Ovary (tissue), 9 donors: ENCODE measurements around the gene SEZ6L2. TPM values are rescaled to one million over a fixed set of nuclear protein-coding genes. Genes with fewer than 3 reads are reported as not detected.
A peak's percentile ranks its signal among the peaks of the same experiment; 100 is the strongest.

Source experiments
- DNase-seq, 5 donors: peaks; one replicate each; pipeline ENCODE4 v3.0.0-alpha.2; 2019 to 2020
- H3K27ac ChIP-seq, 2 donors: fragments of 200-600 bp; one replicate each; pipeline versions ENCODE4 v1.5.1 to v1.8.0; 2019 to 2022
- H3K27me3 ChIP-seq: fragments of 200-600 bp; one replicate; pipeline ENCODE4 v1.8.0; 2022
- H3K36me3 ChIP-seq: fragments of 200-600 bp; sonication (generic); one replicate; pipeline ENCODE4 v1.5.1; 2019
- H3K4me1 ChIP-seq: one replicate; pipeline ENCODE4 v1.8.1; 2013; ENCODE audit warnings: mild to moderate bottlenecking, moderate library complexity; ENCODE audit not compliant: insufficient read depth
- H3K4me3 ChIP-seq: fragments of 200-600 bp; sonication (generic); one replicate; pipeline ENCODE4 v1.5.1; 2017
- H3K9me3 ChIP-seq, 2 donors: fragments of 200-600 bp in 1 of 2; sonication (generic) in 1 of 2; one replicate each; pipeline versions ENCODE4 v1.5.1 to v1.8.1; 2013 to 2019; ENCODE audit warnings: mild to moderate bottlenecking in 1 of 2, moderate library complexity in 1 of 2
- EP300 ChIP-seq: sonication (generic); formaldehyde crosslinking; IDR thresholded peaks from one replicate; pipeline ENCODE4 v1.6.1; 2017; ENCODE audit warnings: antibody characterized with exemption
- POLR2A ChIP-seq: fragments of 450-650 bp; IDR thresholded peaks from one replicate; pipeline ENCODE4 v1.6.1; 2017; ENCODE audit warnings: antibody characterized with exemption, mild to moderate bottlenecking, moderate library complexity
- WGBS, 3 donors: extraction: QIAGEN DNeasy Blood & Tissue Kit in 1 of 3; methylation state at CpG; one replicate each; pipeline versions ENCODE4 v1.1.5 to v1.1.7; 2013 to 2017; 5-methylcytosine and 5-hydroxymethylcytosine counted together
- intact Hi-C, 4 donors: fragments of 100-400 bp; cut with DNase I; formaldehyde crosslinking; loops; one replicate each; pipeline versions ENCODE4 v1.11.0 to v1.15.1; 2022 to 2023
- polyA plus RNA-seq, 2 donors: library from polyadenylated mRNA; stranded (reverse); fragments of 200-250 nt in 1 of 2; fragments of 350-450 nt in 1 of 2; fragmentation: Illumina TruSeq in 1 of 2; extraction: RNeasy Lipid Tissue Mini Kit (QIAGEN cat#74804) in 1 of 2; gene quantifications; one replicate each; pipeline ENCODE4 v1.2.3, GENCODE V29; 2013 to 2014
- total RNA-seq, 7 donors: library from RNA; depleted of rRNA in 2 of 7; stranded (reverse); fragments of >200 nt in 2 of 7; fragmentation: NEBNext Ultra II Directional in 3 of 7; extraction: Animal tissue kit (Norgen Biotek cat#: 25700) in 3 of 7; gene quantifications; one replicate each; pipeline versions ENCODE4 v1.1.0 to v1.2.4, GENCODE V29; 2016 to 2023
- TF ChIP-seq, protein P1 (sequence below), 3 donors: fragments of 450-650 bp in 2 of 3; fragments of 200-600 bp in 1 of 3; IDR thresholded peaks; one replicate each; pipeline versions ENCODE4 v1.5.1 to v1.8.0; 2016 to 2022; ENCODE audit warnings: antibody characterized with exemption in 3 of 3, mild to moderate bottlenecking in 1 of 3
- donor health status: DM: no; HTN: no; CAD: no; lungs with moderate emphysema.
- donor health status: DM: no; HTN: no; CAD: no.
- donor health status: Bipolar disorder and iron deficiency.
- donor health status: DM: yes; HTN: yes; CAD: no.
- donor health status: DM: no; HTN: no; CAD: no.
- donor health status: DM: yes; HTN: yes; CAD: no.

Gene SEZ6L2
- total and polyA plus RNA-seq, 9 donors: 0.73 to 13.3 (median 3.1) TPM

DNA sequence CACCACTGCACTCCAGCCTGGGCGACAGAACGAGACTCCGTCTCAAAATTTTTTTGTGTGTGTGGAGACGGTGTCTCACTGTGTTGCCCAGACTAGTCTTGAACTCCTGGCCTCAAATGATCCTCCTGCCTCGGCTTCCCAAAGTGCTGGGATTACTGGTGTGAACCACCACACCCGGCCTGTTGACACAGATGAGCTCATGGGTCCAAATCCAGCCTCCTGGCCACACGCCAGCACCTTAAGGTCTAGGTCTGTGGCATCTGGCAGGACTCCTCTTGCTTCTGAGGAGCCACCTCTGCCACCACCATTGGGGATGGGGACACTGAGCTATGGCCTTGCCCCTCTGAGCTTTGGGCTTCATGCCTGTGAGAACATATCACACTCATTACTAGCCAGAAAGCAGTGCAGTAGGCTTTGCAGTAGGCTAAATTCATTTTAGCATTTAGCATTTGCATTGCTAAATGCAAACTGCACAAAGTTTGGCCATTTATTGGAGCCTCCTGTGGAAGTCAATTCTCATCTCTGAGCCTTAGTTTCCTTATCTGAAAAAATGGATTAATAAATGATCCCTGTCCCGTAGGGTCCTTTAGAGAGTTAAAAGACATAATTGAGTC, 30.8 kb downstream of the SEZ6L2 start:
- DNase-seq: no peak
- intact Hi-C loops: loop anchor here in 1 of 4 donors (10.0 kb wide), 1 partner anchor 136 kb away; no protein-coding TSS in a partner anchor
- no peaks in the 10 kb centered on the region for H3K27me3 ChIP-seq
- H3K9me3 ChIP-seq: no peaks in the 10 kb centered on the region
- H3K27ac ChIP-seq: no peak overlapping the region
- 71 to 73% (median 71%) methylated on average over 8 of the region's 8 CpGs for WGBS, 3 donors
- H3K4me1 ChIP-seq: no peaks in the 10 kb centered on the region
- H3K36me3 ChIP-seq: no peaks in the 10 kb centered on the region
- TF ChIP-seq EP300 (no peak), POLR2A (no peak)
- TF ChIP-seq, protein P1, sequence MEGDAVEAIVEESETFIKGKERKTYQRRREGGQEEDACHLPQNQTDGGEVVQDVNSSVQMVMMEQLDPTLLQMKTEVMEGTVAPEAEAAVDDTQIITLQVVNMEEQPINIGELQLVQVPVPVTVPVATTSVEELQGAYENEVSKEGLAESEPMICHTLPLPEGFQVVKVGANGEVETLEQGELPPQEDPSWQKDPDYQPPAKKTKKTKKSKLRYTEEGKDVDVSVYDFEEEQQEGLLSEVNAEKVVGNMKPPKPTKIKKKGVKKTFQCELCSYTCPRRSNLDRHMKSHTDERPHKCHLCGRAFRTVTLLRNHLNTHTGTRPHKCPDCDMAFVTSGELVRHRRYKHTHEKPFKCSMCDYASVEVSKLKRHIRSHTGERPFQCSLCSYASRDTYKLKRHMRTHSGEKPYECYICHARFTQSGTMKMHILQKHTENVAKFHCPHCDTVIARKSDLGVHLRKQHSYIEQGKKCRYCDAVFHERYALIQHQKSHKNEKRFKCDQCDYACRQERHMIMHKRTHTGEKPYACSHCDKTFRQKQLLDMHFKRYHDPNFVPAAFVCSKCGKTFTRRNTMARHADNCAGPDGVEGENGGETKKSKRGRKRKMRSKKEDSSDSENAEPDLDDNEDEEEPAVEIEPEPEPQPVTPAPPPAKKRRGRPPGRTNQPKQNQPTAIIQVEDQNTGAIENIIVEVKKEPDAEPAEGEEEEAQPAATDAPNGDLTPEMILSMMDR (IDR thresholded peaks at IDR 0.05): no peak
- H3K4me3 ChIP-seq: no peak overlapping the region

DNA sequence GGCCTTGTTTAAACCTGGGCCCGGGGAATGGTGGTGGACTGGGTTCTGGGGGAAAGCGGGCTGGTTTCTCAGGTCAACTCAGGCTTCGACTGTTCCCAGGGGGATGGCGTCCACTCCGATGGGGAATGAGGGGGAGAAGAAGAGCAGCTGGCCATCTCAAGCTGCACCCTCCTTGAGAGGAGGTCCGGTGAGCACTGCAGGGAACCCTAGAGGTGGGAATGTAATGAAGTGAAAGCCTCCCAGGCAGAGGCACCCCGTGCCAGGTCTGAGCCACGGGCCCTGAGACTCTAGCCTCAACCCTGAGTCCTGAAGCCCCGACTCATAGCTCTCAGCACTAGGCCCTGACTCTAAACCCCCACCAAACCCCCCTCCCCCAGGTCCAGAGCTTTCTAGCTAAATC, 35.1 kb downstream of the SEZ6L2 start:
- H3K27ac ChIP-seq: no peak overlapping the region
- no peaks in the 10 kb centered on the region for H3K9me3 ChIP-seq
- no peaks in the 10 kb centered on the region for H3K36me3 ChIP-seq
- TF ChIP-seq, protein P1 (IDR thresholded peaks at IDR 0.05): no peak
- TF ChIP-seq EP300 (no peak), POLR2A (no peak)
- H3K27me3 ChIP-seq: no peaks in the 10 kb centered on the region
- intact Hi-C loops: loop anchor here in 1 of 4 donors (10.0 kb wide), 1 partner anchor 141 kb away; no protein-coding TSS in a partner anchor
- DNase-seq: no peak
- no peak overlapping the region for H3K4me3 ChIP-seq
- 65 to 71% (median 66%) methylated on average over 9 of the region's 9 CpGs for WGBS, 3 donors
- peaks cover 4% of the 10 kb centered on the region for H3K4me1 ChIP-seq

DNA sequence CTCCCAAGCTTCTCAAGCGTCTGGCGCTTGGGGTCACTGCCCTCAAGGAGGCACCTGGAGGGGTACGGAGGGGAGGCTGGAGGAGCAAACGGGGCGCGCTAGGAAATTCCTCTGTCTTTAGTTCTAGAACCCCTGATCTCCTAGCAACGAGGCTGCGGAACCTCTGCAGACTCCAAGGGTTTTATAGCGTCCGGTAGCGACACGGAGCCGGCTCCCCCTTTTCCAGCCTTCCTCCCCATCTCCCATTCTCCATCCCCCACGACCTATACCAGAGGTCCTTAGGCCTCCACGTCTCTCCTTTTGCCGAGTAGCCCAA, 35.7 kb downstream of the SEZ6L2 start:
- peaks cover 4% of the 10 kb centered on the region for H3K4me1 ChIP-seq
- WGBS, 3 donors: 21 to 28% (median 24%) methylated on average over 16 of the region's 16 CpGs
- intact Hi-C loops: loop anchor here in 1 of 4 donors (10.0 kb wide), 1 partner anchor 141 kb away; no protein-coding TSS in a partner anchor
- H3K36me3 ChIP-seq: no peaks in the 10 kb centered on the region
- no peaks in the 10 kb centered on the region for H3K27me3 ChIP-seq
- H3K27ac ChIP-seq: peak overlapping the region; percentile 89 to 93
- DNase-seq: no peak
- TF ChIP-seq POLR2A: no peak
- TF ChIP-seq, protein P1 (IDR thresholded peaks at IDR 0.05): peak in 1 of 3 donors; percentile 7
- no peaks in the 10 kb centered on the region for H3K9me3 ChIP-seq
- no peak overlapping the region for H3K4me3 ChIP-seq

DNA sequence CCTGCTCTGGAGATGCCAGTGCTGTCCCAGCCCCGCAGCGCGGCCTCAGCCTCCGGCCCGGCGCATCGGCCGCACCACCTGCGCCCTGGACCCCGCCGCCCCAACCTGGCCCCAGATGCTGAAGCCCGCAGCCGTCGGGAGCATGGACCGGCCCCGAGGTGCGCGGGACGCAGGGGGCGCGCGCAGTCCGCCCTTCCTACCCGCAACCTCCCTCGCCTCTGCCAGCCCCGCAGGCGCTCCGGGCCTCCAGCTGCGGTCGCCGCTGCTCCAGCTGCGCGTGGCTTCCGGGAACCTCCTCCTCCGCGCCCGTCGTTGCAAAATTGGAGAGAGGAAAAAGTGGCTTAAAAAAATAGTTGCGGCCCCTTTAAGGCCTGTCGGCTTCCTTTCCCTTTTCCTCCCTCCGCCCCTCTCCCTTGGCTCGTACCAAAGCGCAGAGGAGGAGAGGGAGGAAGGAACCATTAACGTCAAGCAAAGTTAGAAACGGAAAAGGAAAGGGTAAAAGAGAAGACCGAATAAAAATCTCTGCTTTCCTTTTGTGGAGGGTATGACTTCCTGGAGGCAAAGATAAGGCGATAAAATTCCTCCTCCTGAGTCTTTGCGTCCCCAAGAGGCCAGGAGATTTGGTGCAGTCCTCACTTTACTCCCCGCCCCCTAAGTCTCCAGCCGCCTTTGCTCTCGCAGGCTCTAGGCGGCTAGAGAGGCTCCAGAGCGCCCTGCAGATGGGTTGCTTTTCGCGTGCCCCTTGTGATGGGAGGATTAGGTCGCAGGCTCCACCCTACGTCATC, 36.3 kb downstream of the SEZ6L2 start, which contains the start of gene CDIPT:
CDIPT (minus strand) TSS at position 343 of the 785 bp plus-strand sequence. CDS start 369 bp downstream, outside the sequence.
- peak within 1 kb of the TSS; percentile 89 to 93 for H3K27ac ChIP-seq
- H3K4me1 ChIP-seq: peaks cover 4% of the 10 kb centered on the region
- peak within 1 kb of the TSS; percentile 77 for H3K4me3 ChIP-seq
- peak; percentile 90 to 93 (median 93) for DNase-seq
- no peaks in the 10 kb centered on the region for H3K36me3 ChIP-seq
- 0 to 1% (median 0%) methylated on average over 45 to 57 of the region's 57 CpGs for WGBS, 3 donors
- intact Hi-C loops: loop anchor here in 1 of 4 donors (10.0 kb wide), 1 partner anchor 142 kb away; no protein-coding TSS in a partner anchor
- H3K9me3 ChIP-seq: no peaks in the 10 kb centered on the region
- H3K27me3 ChIP-seq: no peaks in the 10 kb centered on the region
- TF ChIP-seq EP300: no peak
- TF ChIP-seq, protein P1 (IDR thresholded peaks at IDR 0.05): peak; percentile 35 to 91 (median 84)
